HepG2 (cell line): Measurements from ENCODE around the gene FLAD1. TPM values are rescaled to one million over a fixed set of nuclear protein-coding genes. Genes with fewer than 3 reads are reported as not detected.

Experiments
- CBX2 ChIP-seq, 2 experiments: fragments of 200-600 bp in 1 of 2; sonication (generic); formaldehyde crosslinking in 1 of 2; IDR thresholded peaks; 2 replicates each; pipeline versions ENCODE4 v1.7.0 to v1.8.1; 2018 to 2022; ENCODE audit warnings: low read depth in 2 of 2, low read length in 1 of 2, mild to moderate bottlenecking in 1 of 2, missing genetic modification reagents in 1 of 2
- HOXA5 ChIP-seq: sonication (generic); formaldehyde crosslinking; IDR thresholded peaks from 2 replicates; pipeline ENCODE4 v1.4.0; 2020; ENCODE audit warnings: missing genetic modification reagents
- MIER3 ChIP-seq: IDR thresholded peaks from 2 replicates; pipeline ENCODE4 v1.6.1; 2016; ENCODE audit warnings: missing compliant biosample characterization, borderline replicate concordance
- NCOA5 ChIP-seq: sonication (generic); formaldehyde crosslinking; IDR thresholded peaks from 2 replicates; pipeline ENCODE4 v1.4.0; 2020; ENCODE audit warnings: missing genetic modification reagents
- NCOR1 ChIP-seq: fragments of 200-600 bp; sonication (generic); IDR thresholded peaks from 2 replicates; pipeline ENCODE4 v1.7.0; 2017; ENCODE audit warnings: antibody characterized with exemption, low read length, borderline replicate concordance
- NONO ChIP-seq, 2 experiments: fragments of 450-650 bp in 1 of 2; sonication (generic) in 1 of 2; formaldehyde crosslinking in 1 of 2; IDR thresholded peaks in 1 of 2; conservative IDR thresholded peaks in 1 of 2; 2 replicates each; pipeline versions ENCODE4 v1.6.1 to v1.8.0; 2017 to 2022; ENCODE audit warnings: mild to moderate bottlenecking in 1 of 2, missing genetic modification reagents in 1 of 2, moderate library complexity in 1 of 2
- RARA ChIP-seq: IDR thresholded peaks from 2 replicates; pipeline ENCODE4 v1.6.1; 2016; ENCODE audit warnings: missing genetic modification reagents, missing compliant biosample characterization
- RORA ChIP-seq: sonication (generic); formaldehyde crosslinking; IDR thresholded peaks from 2 replicates; pipeline ENCODE4 v1.5.0; 2020; ENCODE audit warnings: mild to moderate bottlenecking, missing genetic modification reagents, moderate library complexity
- SIN3A ChIP-seq: IDR thresholded peaks from 2 replicates; pipeline ENCODE4 v1.6.1; 2011; ENCODE audit warnings: low read depth, mild to moderate bottlenecking, control low read depth, low read length, borderline replicate concordance
- SMYD3 ChIP-seq: sonication (generic); formaldehyde crosslinking; IDR thresholded peaks from 2 replicates; pipeline ENCODE4 v1.8.1; 2023; ENCODE audit warnings: mild to moderate bottlenecking, missing genetic modification reagents
- SRF ChIP-seq: IDR thresholded peaks from 2 replicates; pipeline ENCODE4 v1.6.1; 2011; ENCODE audit warnings: mild to moderate bottlenecking, low read depth, low read length, moderate library complexity
- YEATS2 ChIP-seq: sonication (generic); formaldehyde crosslinking; IDR thresholded peaks from 2 replicates; pipeline ENCODE4 v1.4.0; 2020; ENCODE audit warnings: missing genetic modification reagents, borderline replicate concordance
- ZNF224 ChIP-seq: sonication (generic); formaldehyde crosslinking; IDR thresholded peaks from 2 replicates; pipeline ENCODE4 v1.5.0; 2020; ENCODE audit warnings: mild to moderate bottlenecking, missing genetic modification reagents
- polyA plus RNA-seq, 8 experiments: library from polyadenylated mRNA; depleted of rRNA in 3 of 8; stranded (reverse) in 7 of 8; unstranded in 1 of 8; fragments of >200 nt; fragmentation: Illumina TruSeq in 4 of 8; extraction: Trizol in 4 of 8; gene quantifications; 2 replicates each; pipeline versions ENCODE4 v1.2.1 to v1.2.3, GENCODE V29; 2011 to 2016; ENCODE audit warnings: low read depth in 4 of 8, missing spikeins in 1 of 8, mixed read lengths in 1 of 8; ENCODE audit not compliant: insufficient read depth in 1 of 8
- total RNA-seq, 5 experiments: library from RNA; depleted of rRNA; stranded (reverse); fragments of >200 nt; fragmentation: Illumina TruSeq; extraction: Trizol; gene quantifications; 2 replicates each; pipeline ENCODE4 v1.2.3, GENCODE V29; 2016; ENCODE audit warnings: low read depth in 1 of 5
- TF ChIP-seq, protein P1 (sequence below): sonication (generic); formaldehyde crosslinking; IDR thresholded peaks from 2 replicates; pipeline ENCODE4 v1.4.0; 2020; ENCODE audit warnings: mild to moderate bottlenecking, missing genetic modification reagents
- TF ChIP-seq, protein P2 (sequence below): sonication (generic); formaldehyde crosslinking; IDR thresholded peaks from 2 replicates; pipeline ENCODE4; 2020; ENCODE audit warnings: missing genetic modification reagents, mild to moderate bottlenecking, borderline replicate concordance
- TF ChIP-seq, protein P3 (sequence below): sonication (generic); formaldehyde crosslinking; IDR thresholded peaks from 2 replicates; pipeline ENCODE4 v1.4.0; 2020; ENCODE audit warnings: missing genetic modification reagents, low read depth, mild to moderate bottlenecking, borderline replicate concordance
- TF ChIP-seq, protein P4 (sequence below): sonication (generic); formaldehyde crosslinking; IDR thresholded peaks from 2 replicates; pipeline ENCODE4 v1.8.1; 2023; ENCODE audit warnings: mild to moderate bottlenecking, missing genetic modification reagents
- TF ChIP-seq, protein P5 (sequence below): sonication (generic); formaldehyde crosslinking; IDR thresholded peaks from 2 replicates; pipeline ENCODE4 v1.8.0; 2022; ENCODE audit warnings: mild to moderate bottlenecking, missing genetic modification reagents, moderate library complexity

FLAD1 gene
- total and polyA plus RNA-seq, 2 of the 13 experiments (the other 11 are each of a cell fraction or from before 2014, with no cell fraction given), result 25.9 to 32.8 TPM

DNA sequence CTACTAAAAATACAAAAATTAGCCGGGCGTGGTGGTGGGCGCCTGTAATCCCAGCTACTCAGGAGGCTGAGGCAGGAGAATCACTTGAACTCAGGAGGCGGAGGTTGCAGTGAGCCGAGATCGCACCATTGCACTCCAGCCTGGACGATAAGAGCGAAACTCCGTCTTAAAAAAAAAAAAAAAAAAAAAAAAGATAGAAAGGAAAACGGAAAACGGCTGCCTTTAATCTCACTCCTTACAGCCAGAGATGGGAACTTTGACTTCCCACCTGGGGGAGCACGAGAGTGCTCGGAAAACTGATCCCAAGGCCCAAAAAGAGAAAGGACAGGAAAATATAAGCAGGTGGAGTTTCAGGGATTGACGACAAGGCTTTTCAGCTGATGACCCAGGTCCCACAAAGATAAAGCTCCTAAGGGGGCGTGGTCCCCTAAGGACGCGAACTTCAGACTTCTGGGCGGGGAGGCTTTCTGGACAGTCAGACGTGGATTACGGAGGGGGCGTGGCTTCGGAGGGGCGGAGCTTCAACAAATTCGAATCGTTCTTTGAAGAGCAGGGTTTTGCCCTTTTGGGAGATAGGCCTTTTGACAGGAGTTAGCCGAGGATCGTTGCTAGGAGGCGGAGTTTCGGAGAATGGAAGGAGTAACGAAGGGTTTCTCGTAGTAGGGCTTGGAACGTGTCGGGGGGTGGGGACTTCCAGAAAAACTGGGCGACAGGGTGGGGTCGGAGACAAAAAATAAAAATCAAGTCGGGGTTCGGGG, 9.6 kb upstream of the FLAD1 start (continued):
- TF ChIP-seq NCOR1, result peak; percentile 43; the same call in 1 of the 2 replicates
- peak; percentile 28 for TF ChIP-seq RARA
- no peak for TF ChIP-seq HOXA5 (CRISPR knock-in tag)
- peak; percentile 18; the same call in 1 of the 2 replicates for TF ChIP-seq MIER3
- no peak for TF ChIP-seq SMYD3 (CRISPR knock-in tag)
- TF ChIP-seq, protein P1, sequence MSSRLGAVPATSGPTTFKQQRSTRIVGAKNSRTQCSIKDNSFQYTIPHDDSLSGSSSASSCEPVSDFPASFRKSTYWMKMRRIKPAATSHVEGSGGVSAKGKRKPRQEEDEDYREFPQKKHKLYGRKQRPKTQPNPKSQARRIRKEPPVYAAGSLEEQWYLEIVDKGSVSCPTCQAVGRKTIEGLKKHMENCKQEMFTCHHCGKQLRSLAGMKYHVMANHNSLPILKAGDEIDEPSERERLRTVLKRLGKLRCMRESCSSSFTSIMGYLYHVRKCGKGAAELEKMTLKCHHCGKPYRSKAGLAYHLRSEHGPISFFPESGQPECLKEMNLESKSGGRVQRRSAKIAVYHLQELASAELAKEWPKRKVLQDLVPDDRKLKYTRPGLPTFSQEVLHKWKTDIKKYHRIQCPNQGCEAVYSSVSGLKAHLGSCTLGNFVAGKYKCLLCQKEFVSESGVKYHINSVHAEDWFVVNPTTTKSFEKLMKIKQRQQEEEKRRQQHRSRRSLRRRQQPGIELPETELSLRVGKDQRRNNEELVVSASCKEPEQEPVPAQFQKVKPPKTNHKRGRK (CRISPR knock-in tag), result no peak
- TF ChIP-seq RORA, result no peak
- TF ChIP-seq, protein P2, sequence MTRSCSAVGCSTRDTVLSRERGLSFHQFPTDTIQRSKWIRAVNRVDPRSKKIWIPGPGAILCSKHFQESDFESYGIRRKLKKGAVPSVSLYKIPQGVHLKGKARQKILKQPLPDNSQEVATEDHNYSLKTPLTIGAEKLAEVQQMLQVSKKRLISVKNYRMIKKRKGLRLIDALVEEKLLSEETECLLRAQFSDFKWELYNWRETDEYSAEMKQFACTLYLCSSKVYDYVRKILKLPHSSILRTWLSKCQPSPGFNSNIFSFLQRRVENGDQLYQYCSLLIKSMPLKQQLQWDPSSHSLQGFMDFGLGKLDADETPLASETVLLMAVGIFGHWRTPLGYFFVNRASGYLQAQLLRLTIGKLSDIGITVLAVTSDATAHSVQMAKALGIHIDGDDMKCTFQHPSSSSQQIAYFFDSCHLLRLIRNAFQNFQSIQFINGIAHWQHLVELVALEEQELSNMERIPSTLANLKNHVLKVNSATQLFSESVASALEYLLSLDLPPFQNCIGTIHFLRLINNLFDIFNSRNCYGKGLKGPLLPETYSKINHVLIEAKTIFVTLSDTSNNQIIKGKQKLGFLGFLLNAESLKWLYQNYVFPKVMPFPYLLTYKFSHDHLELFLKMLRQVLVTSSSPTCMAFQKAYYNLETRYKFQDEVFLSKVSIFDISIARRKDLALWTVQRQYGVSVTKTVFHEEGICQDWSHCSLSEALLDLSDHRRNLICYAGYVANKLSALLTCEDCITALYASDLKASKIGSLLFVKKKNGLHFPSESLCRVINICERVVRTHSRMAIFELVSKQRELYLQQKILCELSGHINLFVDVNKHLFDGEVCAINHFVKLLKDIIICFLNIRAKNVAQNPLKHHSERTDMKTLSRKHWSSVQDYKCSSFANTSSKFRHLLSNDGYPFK (CRISPR knock-in tag), result no peak
- TF ChIP-seq SIN3A, result 0 out of 2 replicates have a peak, but pooled peaks have one; percentile 44
- TF ChIP-seq, protein P3, sequence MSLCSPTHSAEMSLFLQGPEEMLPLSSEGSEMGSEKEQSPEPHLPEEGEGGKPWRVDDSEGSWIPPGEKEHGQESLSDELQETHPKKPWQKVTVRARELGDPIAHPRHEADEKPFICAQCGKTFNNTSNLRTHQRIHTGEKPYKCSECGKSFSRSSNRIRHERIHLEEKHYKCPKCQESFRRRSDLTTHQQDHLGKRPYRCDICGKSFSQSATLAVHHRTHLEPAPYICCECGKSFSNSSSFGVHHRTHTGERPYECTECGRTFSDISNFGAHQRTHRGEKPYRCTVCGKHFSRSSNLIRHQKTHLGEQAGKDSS (CRISPR knock-in tag), result no peak
- TF ChIP-seq NCOA5, result no peak
- peak; percentile 16; the same call in 1 of the 2 replicates for TF ChIP-seq SRF
- TF ChIP-seq YEATS2, result 0 out of 2 replicates have a peak, but pooled peaks have one; percentile 7
- TF ChIP-seq ZNF224, result no peak
- no peak for TF ChIP-seq CBX2 (IDR thresholded peaks at IDR 0.05; ENCODE audit: low read depth, low read length)
- no peak for TF ChIP-seq CBX2 (CRISPR knock-in tag; IDR thresholded peaks at IDR 0.05; ENCODE audit: low read depth)
- TF ChIP-seq, protein P4, sequence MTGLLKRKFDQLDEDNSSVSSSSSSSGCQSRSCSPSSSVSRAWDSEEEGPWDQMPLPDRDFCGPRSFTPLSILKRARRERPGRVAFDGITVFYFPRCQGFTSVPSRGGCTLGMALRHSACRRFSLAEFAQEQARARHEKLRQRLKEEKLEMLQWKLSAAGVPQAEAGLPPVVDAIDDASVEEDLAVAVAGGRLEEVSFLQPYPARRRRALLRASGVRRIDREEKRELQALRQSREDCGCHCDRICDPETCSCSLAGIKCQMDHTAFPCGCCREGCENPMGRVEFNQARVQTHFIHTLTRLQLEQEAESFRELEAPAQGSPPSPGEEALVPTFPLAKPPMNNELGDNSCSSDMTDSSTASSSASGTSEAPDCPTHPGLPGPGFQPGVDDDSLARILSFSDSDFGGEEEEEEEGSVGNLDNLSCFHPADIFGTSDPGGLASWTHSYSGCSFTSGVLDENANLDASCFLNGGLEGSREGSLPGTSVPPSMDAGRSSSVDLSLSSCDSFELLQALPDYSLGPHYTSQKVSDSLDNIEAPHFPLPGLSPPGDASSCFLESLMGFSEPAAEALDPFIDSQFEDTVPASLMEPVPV, result no peak
- no peak for TF ChIP-seq NONO (IDR thresholded peaks at IDR 0.05)
- peak; percentile 14; the same call in 1 of the 2 replicates for TF ChIP-seq NONO (CRISPR knock-in tag; conservative IDR thresholded peaks at IDR 0.05)
- TF ChIP-seq, protein P5, sequence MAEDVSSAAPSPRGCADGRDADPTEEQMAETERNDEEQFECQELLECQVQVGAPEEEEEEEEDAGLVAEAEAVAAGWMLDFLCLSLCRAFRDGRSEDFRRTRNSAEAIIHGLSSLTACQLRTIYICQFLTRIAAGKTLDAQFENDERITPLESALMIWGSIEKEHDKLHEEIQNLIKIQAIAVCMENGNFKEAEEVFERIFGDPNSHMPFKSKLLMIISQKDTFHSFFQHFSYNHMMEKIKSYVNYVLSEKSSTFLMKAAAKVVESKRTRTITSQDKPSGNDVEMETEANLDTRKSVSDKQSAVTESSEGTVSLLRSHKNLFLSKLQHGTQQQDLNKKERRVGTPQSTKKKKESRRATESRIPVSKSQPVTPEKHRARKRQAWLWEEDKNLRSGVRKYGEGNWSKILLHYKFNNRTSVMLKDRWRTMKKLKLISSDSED (CRISPR knock-in tag), result no peak
